ENCODE data around the gene FAM120AOS. TPM values are rescaled to one million over a fixed set of nuclear protein-coding genes. Genes with fewer than 3 reads are reported as not detected.

Gene FAM120AOS
- polyA plus RNA-seq, 2 of the 4 experiments (the other 2 are of a cell fraction), result 37.1 to 85.3 TPM

DNA sequence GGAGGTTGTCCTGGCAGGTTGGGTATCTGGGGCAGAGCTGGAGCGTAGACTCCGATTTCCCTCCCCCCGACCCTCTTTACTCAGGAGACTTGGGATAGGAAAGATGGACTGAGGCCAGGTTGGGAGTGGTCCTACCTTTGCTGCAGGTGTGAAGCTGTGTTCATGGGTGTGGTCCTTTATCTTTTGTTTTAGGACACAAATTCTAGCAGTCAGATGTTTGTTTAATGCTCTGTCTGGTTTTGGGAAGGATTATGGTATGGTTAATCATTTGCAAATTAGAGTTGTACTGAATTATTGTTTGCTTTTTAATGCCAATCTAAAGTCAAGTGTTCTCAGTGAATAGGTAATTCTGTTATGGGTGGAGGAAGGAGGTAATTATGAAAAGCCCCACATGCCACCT lies 14.1 kb upstream of the FAM120AOS start (continued):
- no peak for TF ChIP-seq EHF (CRISPR knock-in tag; IDR thresholded peaks at IDR 0.05)
- TF ChIP-seq SREBF2 (IDR thresholded peaks at IDR 0.05), result no peak
- TF ChIP-seq HDAC2 (IDR thresholded peaks at IDR 0.05), result no peak
- no peak for TF ChIP-seq CEBPB (IDR thresholded peaks at IDR 0.05)
- no peak for TF ChIP-seq GATA3 (IDR thresholded peaks at IDR 0.05; ENCODE audit: borderline replicate concordance)

DNA sequence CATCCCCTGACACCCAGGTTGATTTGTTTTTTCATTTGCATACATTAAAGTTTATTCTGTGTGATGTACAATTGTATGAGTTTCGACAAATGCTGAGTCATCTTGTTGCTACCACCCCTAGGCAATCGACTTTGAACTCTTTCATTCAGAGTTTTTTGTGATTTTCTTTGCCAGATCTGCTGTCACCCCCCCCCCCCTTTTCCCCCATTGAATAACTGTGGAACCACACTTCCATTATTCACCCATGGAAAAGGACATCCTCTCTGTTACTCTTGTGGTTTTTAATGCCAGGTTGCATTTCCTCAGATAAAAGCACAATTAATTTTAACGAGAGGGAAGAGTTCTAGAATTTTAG lies 13.7 kb upstream of the FAM120AOS start:
- FAIRE-seq (no peak), ATAC-seq (peak; percentile 36 to 41; a peak in 3 of 6 replicates), DNase-seq (ENCODE audit: low read depth in 1 of 2, low spot score in 1 of 2) (peak in 1 of 2 experiments; percentile 46)
- CTCF ChIA-PET, result interaction anchor here (0.8 kb wide), 1 partner anchor 1317 kb away, joined by 4 read pairs; no protein-coding TSS in a partner anchor
- H3K9me3 ChIP-seq, result no peaks in the 10 kb centered on the region
- WGBS (ENCODE audit: missing lambda C conversion rate), result 2% methylated on average over 3 of the region's 3 CpGs
- peak overlapping the region; percentile 32; the same call in 2 of the 3 replicates for H3K4me3 ChIP-seq
- H3K4me2 ChIP-seq, result peak overlapping the region; percentile 98
- H3K4me1 ChIP-seq, result peaks cover 88% of the 10 kb centered on the region
- peak overlapping the region; percentile 84 for H3K27ac ChIP-seq
- POLR2A ChIA-PET, result no interaction called here
- TF ChIP-seq RARB (CRISPR knock-in tag; IDR thresholded peaks at IDR 0.05), result no peak
- no peak for TF ChIP-seq TFCP2L1 (CRISPR knock-in tag; IDR thresholded peaks at IDR 0.05)
- TF ChIP-seq ZNF302 (CRISPR knock-in tag; IDR thresholded peaks at IDR 0.05), result no peak
- no peak for TF ChIP-seq REST (IDR thresholded peaks at IDR 0.05)
- peak; percentile 97 for TF ChIP-seq NFE2L2 (conservative IDR thresholded peaks at IDR 0.05; ENCODE audit: low read length)
- no peak for TF ChIP-seq FOSL2 (IDR thresholded peaks at IDR 0.05)
- TF ChIP-seq FOSL2 (CRISPR knock-in tag; IDR thresholded peaks at IDR 0.05), result peak; percentile 50; the same call in 1 of the 2 replicates
- no peak for TF ChIP-seq NR3C1 (IDR thresholded peaks at IDR 0.05)
- no peak for TF ChIP-seq POLR2A (IDR thresholded peaks at IDR 0.05; ENCODE audit: low read length)
- no peak for TF ChIP-seq RCOR1 (IDR thresholded peaks at IDR 0.05; ENCODE audit: low read depth, low read length)
- TF ChIP-seq JUNB (IDR thresholded peaks at IDR 0.05), result no peak
- no peak for TF ChIP-seq CHD2 (IDR thresholded peaks at IDR 0.05; ENCODE audit: low read length, partially characterized antibody)
- no peak for TF ChIP-seq ZC3H11A (IDR thresholded peaks at IDR 0.05)
- TF ChIP-seq HOXA7 (CRISPR knock-in tag; IDR thresholded peaks at IDR 0.05), result no peak
- TF ChIP-seq FOSB (CRISPR knock-in tag; IDR thresholded peaks at IDR 0.05), result no peak
- peak; percentile 99 for TF ChIP-seq MAFK (IDR thresholded peaks at IDR 0.05; ENCODE audit: partially characterized antibody)
- TF ChIP-seq E2F6 (IDR thresholded peaks at IDR 0.05; ENCODE audit: borderline replicate concordance, low read depth), result no peak
- TF ChIP-seq EHMT2 (IDR thresholded peaks at IDR 0.05; ENCODE audit: low read depth), result no peak
- TF ChIP-seq HOXB13 (CRISPR knock-in tag; IDR thresholded peaks at IDR 0.05; ENCODE audit: low read depth), result no peak

GRCh38 chr9:93466416-93467061 lies 13.2 kb upstream of the FAM120AOS start:
- H3K9me3 ChIP-seq, result no peaks in the 10 kb centered on the region
- 31% methylated on average over 7 of the region's 7 CpGs for WGBS (ENCODE audit: missing lambda C conversion rate)
- H3K4me3 ChIP-seq, result peak overlapping the region; percentile 32; the same call in 2 of the 3 replicates
- FAIRE-seq, result no peak
- peak; percentile 50 to 51 for ATAC-seq
- DNase-seq (ENCODE audit: low read depth in 1 of 2, low spot score in 1 of 2), result no peak
- H3K27ac ChIP-seq, result peak overlapping the region; percentile 84
- ChIA-PET CTCF (interaction anchor here (1.5 kb wide), 1 partner anchor 13 kb away, joined by 5 read pairs; the partner anchor contains the start of gene FAM120AOS), POLR2A (no interaction called here)
- peak overlapping the region; percentile 98 for H3K4me2 ChIP-seq
- peaks cover 90% of the 10 kb centered on the region for H3K4me1 ChIP-seq
- no peak for TF ChIP-seq POLR2AphosphoS2 (conservative IDR thresholded peaks at IDR 0.05; ENCODE audit: low read length)
- no peak for TF ChIP-seq NFE2L2 (conservative IDR thresholded peaks at IDR 0.05; ENCODE audit: low read length)
- TF ChIP-seq FOSB (CRISPR knock-in tag; IDR thresholded peaks at IDR 0.05), result no peak
- TF ChIP-seq REST (IDR thresholded peaks at IDR 0.05), result no peak
- TF ChIP-seq ESRRA (IDR thresholded peaks at IDR 0.05; ENCODE audit: borderline replicate concordance, low read length), result no peak
- no peak for TF ChIP-seq GATA3 (IDR thresholded peaks at IDR 0.05; ENCODE audit: borderline replicate concordance)
- TF ChIP-seq HOXA7 (CRISPR knock-in tag; IDR thresholded peaks at IDR 0.05), result no peak
- no peak for TF ChIP-seq MAZ (IDR thresholded peaks at IDR 0.05; ENCODE audit: borderline replicate concordance, low read depth, low read length)
- TF ChIP-seq EHMT2 (IDR thresholded peaks at IDR 0.05; ENCODE audit: low read depth), result no peak
- TF ChIP-seq MYC (IDR thresholded peaks at IDR 0.05; ENCODE audit: borderline replicate concordance, low read length), result no peak
